AG04449 (cell line): Measurements from ENCODE around the gene ECT2L.

Source experiments
- CTCF ChIA-PET: fragments of 350-600 bp; formaldehyde crosslinking; extraction: SDS; loops from one replicate; lab custom pipeline; 2021; ENCODE audit warnings: antibody characterized with exemption; lab: Yijun Ruan, JAX
- POLR2A ChIA-PET: fragments of 400-600, 350-600 bp; formaldehyde crosslinking; extraction: SDS; loops from one replicate; lab custom pipeline; 2020; ENCODE audit warnings: antibody characterized with exemption, inconsistent platforms; lab: Yijun Ruan, JAX
- DNase-seq: peaks from one replicate; pipeline ENCODE4 v3.0.0-alpha.2; 2010; ENCODE audit warnings: low read depth, low spot score
- H3K4me3 ChIP-seq: 2 replicates; pipeline ENCODE4 v1.5.1; 2011; ENCODE audit warnings: low read depth, mild to moderate bottlenecking, control low read depth, low read length
- CTCF ChIP-seq: IDR thresholded peaks from one replicate; pipeline ENCODE4 v1.5.1; 2011; ENCODE audit warnings: mild to moderate bottlenecking, moderate library complexity, low read length, control low read depth, inconsistent platforms; ENCODE audit not compliant: insufficient read depth; ENCODE audit errors: missing control alignments

The ECT2L gene

DNA sequence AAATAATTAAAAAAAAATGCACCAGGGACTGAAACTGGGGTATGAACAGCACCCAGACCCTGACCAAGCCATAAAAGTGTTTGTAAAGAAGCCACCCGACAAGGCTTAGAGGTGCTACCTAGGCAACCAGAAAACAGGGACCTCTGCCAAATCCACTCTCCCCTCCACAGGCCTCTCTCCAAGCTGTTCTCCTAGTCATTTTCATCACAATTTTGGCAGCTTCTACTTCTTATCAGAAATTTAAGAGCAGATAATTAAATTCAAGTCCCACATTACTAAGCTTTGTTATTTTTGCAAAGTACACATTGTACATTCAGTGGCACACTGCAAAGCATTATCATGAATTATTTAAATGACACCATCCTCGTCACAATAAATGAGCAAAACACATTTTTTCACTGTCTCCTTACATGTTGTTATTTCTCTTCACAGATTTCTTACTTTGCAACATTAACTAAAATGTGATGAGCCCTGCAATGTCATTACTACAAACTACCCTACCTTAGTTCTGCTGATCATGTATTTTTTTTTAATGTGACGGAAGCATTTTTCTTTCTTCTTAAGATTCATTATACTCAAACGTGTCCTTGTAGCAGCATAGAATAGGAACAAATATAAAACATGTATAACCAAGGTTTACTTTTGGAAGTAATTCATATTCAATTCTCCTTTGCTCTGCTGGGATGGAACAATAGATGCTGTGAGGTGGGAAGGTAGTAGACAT is 38.1 kb downstream of the ECT2L start:
- H3K4me3 ChIP-seq: no peak overlapping the region
- POLR2A ChIA-PET: no interaction called here
- TF ChIP-seq CTCF: no peak
- no peak for DNase-seq
- CTCF ChIA-PET: no interaction called here

GRCh38 chr6:138837246-138837645 is 41.4 kb downstream of the ECT2L start:
- ChIA-PET POLR2A (no interaction called here), CTCF (no interaction called here)
- no peak for DNase-seq
- H3K4me3 ChIP-seq: no peak overlapping the region
- TF ChIP-seq CTCF: no peak

DNA sequence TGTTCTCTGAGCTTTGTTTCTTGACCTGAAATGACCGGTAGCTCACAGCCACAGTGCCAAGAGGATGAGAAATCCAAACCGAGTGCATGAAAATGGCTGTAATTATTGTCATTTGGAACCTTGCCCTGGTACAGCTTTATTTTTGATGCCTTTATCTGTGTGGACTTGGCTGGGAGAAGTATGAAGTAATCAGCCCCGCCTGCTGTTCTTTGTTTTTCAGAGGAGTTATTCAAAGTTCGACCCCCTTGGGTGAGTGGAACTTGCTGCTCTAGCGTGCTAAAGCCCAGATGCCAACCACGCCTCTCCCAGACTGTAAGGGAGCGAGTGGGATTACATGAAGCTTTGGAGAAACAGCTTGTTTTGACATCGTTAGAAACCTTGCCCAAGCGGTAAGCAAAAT is 48.3 kb downstream of the ECT2L start:
- no peak for TF ChIP-seq CTCF
- POLR2A ChIA-PET: interaction anchor here (0.6 kb wide), 1 partner anchor 20 kb away, joined by 3 read pairs; no protein-coding TSS in a partner anchor
- H3K4me3 ChIP-seq: no peak overlapping the region
- CTCF ChIA-PET: interaction anchor here (1.1 kb wide), 1 partner anchor 23 kb away, joined by 3 read pairs; no protein-coding TSS in a partner anchor
- peak; percentile 10 for DNase-seq

GRCh38 chr6:138847884-138848283 is 52.0 kb downstream of the ECT2L start:
- H3K4me3 ChIP-seq: no peak overlapping the region
- no peak for DNase-seq
- TF ChIP-seq CTCF: no peak
- ChIA-PET CTCF (no interaction called here), POLR2A (no interaction called here)

DNA sequence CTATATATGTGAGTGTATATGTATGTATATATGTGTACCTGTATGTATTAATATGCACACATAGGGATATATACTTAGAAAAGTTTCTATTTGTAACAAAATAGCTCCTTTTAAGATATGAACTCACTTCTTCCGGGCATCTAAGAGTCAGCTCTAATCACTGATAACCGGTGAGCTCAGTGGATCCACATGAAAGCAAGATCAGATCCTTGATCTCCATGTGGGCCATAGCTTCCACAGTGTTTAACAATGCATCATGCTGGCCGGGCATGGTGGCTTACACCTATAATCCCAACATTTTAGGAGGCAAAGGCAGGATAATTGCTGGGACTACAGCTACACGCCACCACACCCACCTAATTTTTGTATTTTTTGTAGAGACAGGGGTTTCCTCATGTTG is 52.6 kb downstream of the ECT2L start:
- DNase-seq: no peak
- ChIA-PET CTCF (no interaction called here), POLR2A (no interaction called here)
- H3K4me3 ChIP-seq: no peak overlapping the region
- TF ChIP-seq CTCF: no peak

GRCh38 chr6:138849791-138850190 is 53.9 kb downstream of the ECT2L start:
- ChIA-PET CTCF (no interaction called here), POLR2A (no interaction called here)
- no peak overlapping the region for H3K4me3 ChIP-seq
- DNase-seq: no peak
- no peak for TF ChIP-seq CTCF
